ENCODE data around the gene XXYLT1.

DNA sequence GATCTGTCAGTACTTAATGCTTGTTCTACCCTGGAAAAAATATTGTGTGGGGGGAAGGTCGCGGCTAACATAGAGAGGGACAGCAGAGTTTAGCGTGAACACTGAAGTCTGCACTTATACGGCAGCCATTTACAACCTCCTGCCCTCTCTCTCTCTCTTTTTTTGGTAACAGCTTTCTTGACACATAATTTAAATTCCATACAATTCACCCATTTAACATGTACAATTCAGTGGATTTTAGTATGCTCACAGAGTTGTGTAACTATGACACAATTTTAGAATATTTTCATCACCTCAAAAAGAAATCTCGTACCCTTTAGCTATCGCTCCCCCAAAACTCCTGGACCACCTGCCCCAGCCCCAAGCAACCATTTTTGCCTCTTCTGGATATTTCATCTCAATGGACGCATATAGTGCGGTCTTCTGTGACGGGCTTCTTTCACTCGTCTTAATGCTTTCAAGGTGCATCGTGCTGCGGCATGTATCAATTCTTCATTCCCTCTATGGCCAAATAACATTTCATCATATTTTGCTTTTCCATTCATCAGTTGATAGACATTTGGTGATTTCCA lies 141.8 kb downstream of the XXYLT1 start:
- no peak for TF ChIP-seq EP300 (IDR thresholded peaks at IDR 0.05)
- TF ChIP-seq, protein P1, sequence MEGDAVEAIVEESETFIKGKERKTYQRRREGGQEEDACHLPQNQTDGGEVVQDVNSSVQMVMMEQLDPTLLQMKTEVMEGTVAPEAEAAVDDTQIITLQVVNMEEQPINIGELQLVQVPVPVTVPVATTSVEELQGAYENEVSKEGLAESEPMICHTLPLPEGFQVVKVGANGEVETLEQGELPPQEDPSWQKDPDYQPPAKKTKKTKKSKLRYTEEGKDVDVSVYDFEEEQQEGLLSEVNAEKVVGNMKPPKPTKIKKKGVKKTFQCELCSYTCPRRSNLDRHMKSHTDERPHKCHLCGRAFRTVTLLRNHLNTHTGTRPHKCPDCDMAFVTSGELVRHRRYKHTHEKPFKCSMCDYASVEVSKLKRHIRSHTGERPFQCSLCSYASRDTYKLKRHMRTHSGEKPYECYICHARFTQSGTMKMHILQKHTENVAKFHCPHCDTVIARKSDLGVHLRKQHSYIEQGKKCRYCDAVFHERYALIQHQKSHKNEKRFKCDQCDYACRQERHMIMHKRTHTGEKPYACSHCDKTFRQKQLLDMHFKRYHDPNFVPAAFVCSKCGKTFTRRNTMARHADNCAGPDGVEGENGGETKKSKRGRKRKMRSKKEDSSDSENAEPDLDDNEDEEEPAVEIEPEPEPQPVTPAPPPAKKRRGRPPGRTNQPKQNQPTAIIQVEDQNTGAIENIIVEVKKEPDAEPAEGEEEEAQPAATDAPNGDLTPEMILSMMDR (IDR thresholded peaks at IDR 0.05): no peak
- no peak for TF ChIP-seq POLR2AphosphoS5 (IDR thresholded peaks at IDR 0.05)
- no peak for TF ChIP-seq POLR2A (IDR thresholded peaks at IDR 0.05)
